Measurements from ENCODE around the gene FAM163B.

Gene FAM163B

GRCh38 chr9:133575186-133576030 lies 33.8 kb downstream of the FAM163B start:
- no peak overlapping the region for H3K4me3 ChIP-seq (ENCODE audit: low read depth, low read length)
- TF ChIP-seq CTCF (IDR thresholded peaks at IDR 0.05; ENCODE audit: insufficient read depth, low read depth, low read length, missing control alignments): no peak
- no peak for DNase-seq (ENCODE audit: low read depth)

GRCh38 chr9:133574771-133575170 lies 34.4 kb downstream of the FAM163B start:
- no peak for TF ChIP-seq CTCF (IDR thresholded peaks at IDR 0.05; ENCODE audit: insufficient read depth, low read depth, low read length, missing control alignments)
- H3K4me3 ChIP-seq (ENCODE audit: low read depth, low read length): no peak overlapping the region

GRCh38 chr9:133573791-133574515 lies 35.2 kb downstream of the FAM163B start:
- no peak overlapping the region for H3K4me3 ChIP-seq (ENCODE audit: low read depth, low read length)
- no peak for TF ChIP-seq CTCF (IDR thresholded peaks at IDR 0.05; ENCODE audit: insufficient read depth, low read depth, low read length, missing control alignments)
- DNase-seq (ENCODE audit: low read depth): no peak

More at GRCh38 chr9:133574771-133575170, 34.4 kb downstream of the FAM163B start:
- no peak for DNase-seq (ENCODE audit: low read depth)

- no peak overlapping the region for H3K4me3 ChIP-seq (ENCODE audit: low read depth, low read length)
- DNase-seq (ENCODE audit: low read depth): no peak
- no peak for TF ChIP-seq CTCF (IDR thresholded peaks at IDR 0.05; ENCODE audit: insufficient read depth, low read depth, low read length, missing control alignments)
These were observed 36.3 kb downstream of the FAM163B start for GRCh38 chr9:133572821-133573361.

GRCh38 chr9:133571896-133572595 lies 37.1 kb downstream of the FAM163B start:
- no peak for TF ChIP-seq CTCF (IDR thresholded peaks at IDR 0.05; ENCODE audit: insufficient read depth, low read depth, low read length, missing control alignments)
- DNase-seq (ENCODE audit: low read depth): no peak
- H3K4me3 ChIP-seq (ENCODE audit: low read depth, low read length): no peak overlapping the region

GRCh38 chr9:133571391-133571890 lies 37.7 kb downstream of the FAM163B start:
- no peak for DNase-seq (ENCODE audit: low read depth)
- TF ChIP-seq CTCF (IDR thresholded peaks at IDR 0.05; ENCODE audit: insufficient read depth, low read depth, low read length, missing control alignments): no peak
- no peak overlapping the region for H3K4me3 ChIP-seq (ENCODE audit: low read depth, low read length)
